ELF-1 (cell line): ENCODE data around the gene DNAH12.

Experiments used
- DNase-seq: peaks from one replicate; pipeline ENCODE4 v3.0.0-alpha.2; 2016; ENCODE audit warnings: low read depth, low spot score

Gene DNAH12, protein sequence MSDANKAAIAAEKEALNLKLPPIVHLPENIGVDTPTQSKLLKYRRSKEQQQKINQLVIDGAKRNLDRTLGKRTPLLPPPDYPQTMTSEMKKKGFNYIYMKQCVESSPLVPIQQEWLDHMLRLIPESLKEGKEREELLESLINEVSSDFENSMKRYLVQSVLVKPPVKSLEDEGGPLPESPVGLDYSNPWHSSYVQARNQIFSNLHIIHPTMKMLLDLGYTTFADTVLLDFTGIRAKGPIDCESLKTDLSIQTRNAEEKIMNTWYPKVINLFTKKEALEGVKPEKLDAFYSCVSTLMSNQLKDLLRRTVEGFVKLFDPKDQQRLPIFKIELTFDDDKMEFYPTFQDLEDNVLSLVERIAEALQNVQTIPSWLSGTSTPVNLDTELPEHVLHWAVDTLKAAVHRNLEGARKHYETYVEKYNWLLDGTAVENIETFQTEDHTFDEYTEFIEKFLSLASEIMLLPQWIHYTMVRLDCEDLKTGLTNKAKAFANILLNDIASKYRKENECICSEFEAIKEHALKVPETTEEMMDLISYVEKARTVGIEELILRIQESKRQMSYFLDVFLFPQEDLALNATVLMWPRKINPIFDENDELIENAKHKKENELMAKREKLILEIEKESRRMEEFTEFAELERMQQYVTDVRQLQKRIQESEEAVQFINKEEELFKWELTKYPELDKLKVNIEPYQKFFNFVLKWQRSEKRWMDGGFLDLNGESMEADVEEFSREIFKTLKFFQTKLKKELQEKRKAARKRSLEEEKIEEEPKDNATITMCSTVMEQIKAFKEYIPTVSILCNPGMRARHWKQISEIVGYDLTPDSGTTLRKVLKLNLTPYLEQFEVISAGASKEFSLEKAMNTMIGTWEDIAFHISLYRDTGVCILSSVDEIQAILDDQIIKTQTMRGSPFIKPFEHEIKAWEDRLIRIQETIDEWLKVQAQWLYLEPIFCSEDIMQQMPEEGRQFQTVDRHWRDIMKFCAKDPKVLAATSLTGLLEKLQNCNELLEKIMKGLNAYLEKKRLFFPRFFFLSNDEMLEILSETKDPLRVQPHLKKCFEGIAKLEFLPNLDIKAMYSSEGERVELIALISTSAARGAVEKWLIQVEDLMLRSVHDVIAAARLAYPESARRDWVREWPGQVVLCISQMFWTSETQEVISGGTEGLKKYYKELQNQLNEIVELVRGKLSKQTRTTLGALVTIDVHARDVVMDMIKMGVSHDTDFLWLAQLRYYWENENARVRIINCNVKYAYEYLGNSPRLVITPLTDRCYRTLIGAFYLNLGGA (N-terminal part only)

DNA sequence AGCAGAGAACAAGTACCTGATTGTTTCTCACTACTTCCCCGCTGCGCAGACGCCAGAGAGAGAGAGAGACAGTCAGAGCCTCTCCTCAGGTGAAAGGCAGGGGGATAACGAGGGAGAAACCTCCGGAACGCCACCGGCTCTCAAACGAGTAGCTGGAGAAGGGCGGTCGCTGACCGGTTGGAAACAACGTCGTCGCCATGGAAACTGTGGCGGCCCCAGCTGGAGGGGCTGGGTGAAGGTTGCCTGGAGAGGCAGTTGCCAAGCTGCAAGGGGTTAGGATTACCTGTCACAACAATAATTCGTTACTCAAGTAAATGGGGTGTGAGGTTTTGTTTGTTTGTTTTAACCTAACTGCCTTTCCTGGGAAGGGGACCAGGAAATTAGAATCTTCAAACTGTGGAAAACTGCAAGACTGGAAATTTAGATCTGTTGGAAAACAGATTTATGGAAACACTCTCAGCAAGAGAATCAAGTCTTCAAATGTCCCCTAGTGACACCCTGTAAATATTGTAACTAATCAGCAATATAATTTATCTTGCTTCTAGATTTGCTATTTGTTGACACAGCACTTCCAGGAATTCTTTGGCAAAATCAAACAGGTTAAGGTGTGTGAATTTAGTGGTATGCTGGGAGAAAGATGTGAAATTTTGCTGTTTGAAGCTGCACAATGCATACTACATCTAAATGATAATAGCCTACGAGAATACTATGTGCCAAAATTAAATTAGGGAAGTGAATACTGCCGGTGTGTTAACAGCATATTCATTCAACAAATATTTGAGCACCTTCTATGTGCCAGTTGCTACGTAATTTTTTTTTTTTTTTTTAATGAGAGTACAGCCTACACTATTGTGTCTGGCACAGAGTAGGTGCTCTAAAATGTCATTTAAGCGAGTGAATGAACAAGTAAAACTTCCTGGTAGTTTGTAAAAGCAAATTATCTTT, at the start of gene DNAH12:
TSS of gene DNAH12 (minus strand) at position 164 of the 945 bp plus-strand sequence. CDS start 1,474 bp downstream, outside the sequence.
- peak; percentile 95 for DNase-seq

DNA sequence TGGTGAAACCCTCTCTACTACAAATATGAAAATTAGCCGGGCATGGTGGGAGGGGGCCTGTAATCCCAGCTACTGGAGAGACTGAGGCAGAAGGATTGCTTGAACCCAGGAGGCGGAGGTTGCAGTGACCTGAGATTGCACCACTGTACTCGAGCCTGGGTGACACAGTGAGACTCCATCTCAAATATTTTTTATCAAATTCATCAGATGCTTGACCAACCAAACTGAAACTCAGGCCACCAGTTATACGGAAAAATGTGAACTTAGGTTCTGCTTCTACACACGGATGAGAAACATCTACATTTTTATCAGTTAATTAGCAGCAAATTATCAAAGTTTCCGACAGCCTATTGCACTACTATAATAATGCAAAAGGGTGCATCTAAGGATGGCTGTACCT, 48.2 kb upstream of the DNAH12 start:
- DNase-seq: no peak

DNA sequence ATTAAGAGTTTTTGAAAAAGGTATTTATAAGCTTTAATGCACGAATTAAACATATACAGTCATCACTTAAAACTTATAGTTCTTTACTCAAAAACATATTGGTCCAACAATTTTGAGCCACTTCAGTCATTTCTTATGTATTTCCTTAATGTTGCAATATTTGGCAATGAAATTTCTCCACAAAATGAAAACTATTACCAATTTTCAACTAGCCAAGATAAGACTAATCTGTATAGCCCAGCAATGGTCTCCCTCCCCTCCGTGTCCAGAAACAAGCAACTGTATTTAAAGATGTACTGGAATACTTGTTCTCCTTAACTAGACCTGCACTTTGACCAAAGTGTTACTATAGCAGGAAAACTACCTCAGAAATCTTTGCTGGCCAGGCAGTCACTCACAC, 43.8 kb upstream of the DNAH12 start:
- DNase-seq: no peak

DNA sequence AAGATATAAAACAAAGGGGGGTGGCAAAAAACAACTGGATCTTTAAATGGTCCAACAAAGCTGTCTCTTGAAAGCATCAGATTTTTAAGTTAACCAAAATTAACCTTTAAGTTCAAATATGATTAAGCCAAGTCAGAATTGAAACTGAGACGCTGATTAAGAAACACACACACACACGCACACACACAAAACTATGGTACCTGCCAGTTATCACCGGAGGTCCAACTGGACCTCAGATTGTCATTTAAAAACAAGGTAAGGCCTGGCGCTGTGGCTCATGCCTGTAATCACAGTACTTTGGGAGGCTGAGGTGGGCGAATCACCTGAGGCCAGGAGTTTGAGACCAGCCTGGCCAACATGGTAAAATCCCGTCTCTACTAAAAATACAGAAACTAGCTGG, 42.6 kb upstream of the DNAH12 start:
- no peak for DNase-seq

DNA sequence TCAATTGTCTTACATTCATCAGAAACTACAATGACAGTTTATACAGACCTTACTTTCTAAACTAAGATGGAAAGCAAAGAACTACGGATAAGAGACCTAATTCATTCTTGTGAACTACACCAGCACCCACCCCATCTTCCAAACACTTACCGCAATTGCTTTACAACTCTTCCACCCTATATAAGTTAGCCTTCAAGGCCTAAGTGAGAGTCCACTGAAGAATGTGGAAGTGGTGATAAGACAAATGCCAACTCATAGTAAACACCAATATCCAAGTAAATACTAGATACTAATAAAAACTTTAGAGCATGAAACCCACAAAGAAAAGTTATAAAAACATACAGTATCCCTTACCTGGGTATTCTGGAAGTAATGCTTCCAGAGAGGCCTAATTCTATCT, 39.4 kb upstream of the DNAH12 start:
- no peak for DNase-seq

DNA sequence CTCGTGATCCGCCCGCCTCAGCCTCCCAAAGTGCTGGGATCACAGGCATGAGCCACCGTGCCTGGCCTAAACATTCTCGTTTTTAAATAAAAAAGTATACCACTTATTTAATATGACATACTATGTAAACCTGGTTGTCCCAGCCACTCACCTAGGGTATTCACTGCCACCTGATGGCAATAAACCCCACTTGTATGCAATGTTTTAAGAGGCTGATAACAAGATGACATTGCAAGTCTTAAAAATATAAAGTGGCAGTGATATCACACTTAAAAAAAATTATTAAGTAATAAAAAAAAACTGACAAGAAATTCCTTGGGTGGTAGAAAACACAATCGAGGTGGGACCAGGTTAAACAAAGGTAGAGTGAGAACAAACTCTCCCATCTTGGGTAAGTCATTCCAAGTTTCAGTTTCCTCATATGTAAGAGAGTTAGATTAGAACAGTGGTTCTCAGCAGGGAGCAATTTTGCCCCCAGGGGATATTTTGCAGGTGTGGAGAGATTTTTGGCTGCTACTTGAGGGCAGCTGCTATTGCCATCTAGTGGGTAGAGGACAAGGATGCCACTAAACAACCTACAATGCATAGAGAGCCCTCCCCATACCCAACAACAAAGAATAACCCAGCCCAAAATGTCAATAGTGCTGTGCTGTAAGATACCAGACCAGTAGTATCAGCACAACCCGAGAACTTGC, 38.5 kb upstream of the DNAH12 start:
- DNase-seq: peak; percentile 46

DNA sequence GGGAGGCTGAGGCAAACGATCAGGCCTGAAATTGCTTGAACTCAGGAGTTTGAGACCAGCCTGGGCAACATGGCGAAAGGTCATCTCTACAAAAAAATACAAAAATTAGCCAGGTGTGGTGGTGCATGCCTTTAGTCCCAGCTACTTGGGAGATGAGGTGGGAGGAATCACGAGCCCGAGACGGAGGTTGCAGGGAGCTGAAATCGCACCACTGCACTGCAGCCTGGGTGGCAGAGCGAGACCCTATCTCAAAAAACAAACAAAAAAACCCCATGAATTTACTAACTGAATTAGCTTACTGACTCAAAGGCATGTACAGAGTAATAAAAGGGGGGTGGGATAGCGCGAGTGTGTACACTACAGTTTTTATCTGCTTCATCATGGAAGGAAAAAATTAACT, 33.7 kb upstream of the DNAH12 start:
- no peak for DNase-seq

DNA sequence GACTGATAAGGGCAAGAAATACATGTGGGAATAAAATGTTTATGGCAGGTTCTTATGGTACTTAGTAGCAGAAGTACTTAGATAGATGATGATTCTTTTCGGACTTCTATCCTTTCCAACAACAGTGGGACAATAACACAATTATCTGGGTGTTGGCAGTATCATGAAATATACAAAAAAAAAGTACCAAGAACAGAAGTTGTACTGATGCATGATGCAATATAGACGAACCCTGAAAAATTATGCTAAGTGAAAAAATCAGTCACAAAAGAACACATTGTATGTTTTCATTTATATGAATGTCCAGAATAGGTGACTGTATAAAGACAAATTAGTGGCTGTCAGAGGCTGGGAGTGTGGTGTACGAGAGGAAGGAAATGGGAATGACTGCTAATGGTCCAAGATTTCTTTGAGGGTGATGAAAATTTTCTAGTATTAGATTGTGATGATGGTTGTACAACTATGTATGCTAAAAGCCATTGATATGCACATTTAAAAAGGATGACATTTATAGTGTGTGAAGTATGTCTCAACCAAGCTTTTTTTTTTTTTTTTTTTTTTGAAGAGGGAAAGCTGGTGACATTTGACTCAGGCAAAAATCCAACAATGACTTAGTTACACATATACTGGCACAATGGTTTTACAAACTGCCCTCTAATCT, 32.0 kb upstream of the DNAH12 start:
- no peak for DNase-seq

DNA sequence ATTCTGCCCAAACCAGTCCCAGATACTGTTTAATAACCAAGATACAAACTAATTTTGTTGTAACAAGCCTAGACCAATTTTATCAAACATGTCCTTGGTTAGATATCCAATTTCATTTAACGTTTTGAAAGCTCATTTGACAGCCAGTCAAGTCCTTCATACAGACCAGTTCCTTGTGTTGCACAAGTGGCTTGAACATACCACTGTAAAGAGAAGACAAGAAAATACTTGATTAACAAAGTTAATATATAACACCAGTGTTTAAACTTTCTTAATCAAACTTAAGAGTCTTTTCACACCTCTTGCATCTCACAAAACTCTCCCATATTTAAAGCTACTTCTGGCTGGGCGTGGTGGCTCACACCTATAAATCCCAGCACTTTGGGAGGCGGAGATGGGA, 28.0 kb upstream of the DNAH12 start:
- no peak for DNase-seq

DNA sequence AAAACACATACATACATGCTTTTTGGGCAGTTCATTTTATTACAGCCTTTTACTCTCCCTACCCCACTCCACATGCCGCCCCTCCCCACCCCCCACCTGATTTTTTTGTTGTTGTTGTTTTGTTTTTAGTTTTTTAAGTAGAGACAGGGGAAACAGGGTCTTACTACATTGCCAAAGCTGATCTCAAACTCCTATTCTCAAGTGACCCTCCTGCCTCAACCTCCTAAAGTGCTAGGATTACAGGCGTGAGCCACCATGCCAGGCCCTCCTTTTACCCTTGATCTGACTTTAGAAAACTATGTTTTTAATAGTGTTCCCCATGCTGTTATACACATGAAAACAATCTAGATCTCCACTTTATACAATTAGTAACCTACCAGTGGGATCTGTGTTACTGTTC, 26.7 kb upstream of the DNAH12 start:
- no peak for DNase-seq

DNA sequence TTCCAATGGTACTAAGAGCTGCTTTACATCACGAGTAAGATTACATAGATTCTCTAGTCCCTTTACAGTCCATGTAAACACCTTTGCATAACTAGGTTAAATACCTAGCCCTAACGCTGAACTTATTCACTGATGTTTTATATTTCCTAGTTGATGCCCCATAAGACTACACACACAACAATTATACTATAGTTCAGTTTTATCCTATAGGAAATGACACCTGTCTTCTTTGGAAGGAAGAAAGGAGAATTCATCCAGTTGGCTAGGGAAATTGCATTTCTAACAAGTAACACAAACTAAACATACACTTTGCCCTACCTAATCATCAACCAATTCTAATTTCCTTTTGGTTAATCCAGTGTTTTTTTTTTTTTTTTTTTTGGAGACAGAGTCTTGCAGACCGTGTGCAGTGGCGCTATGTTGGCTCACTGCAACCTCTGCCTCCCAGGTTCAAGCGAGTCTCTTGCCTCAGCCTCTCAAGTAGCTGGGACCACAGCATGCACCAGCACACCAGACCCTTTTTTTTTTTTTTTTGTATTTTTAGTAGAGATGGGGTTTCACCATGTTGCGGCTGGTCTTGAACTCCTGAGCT, 25.8 kb upstream of the DNAH12 start:
- no peak for DNase-seq

DNA sequence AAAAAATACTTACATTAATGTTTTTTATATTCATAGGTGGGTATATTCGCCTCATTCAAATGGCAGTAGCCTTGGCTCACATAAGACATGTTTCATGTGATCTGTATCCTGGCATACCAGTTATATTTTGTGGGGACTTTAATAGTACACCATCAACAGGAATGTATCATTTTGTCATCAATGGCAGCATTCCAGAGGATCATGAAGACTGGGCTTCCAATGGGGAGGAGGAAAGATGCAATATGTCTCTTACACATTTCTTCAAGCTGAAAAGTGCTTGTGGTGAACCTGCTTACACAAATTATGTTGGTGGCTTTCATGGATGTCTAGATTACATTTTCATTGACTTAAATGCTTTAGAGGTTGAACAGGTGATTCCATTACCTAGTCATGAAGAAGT, 15.4 kb upstream of the DNAH12 start:
- DNase-seq: no peak

DNA sequence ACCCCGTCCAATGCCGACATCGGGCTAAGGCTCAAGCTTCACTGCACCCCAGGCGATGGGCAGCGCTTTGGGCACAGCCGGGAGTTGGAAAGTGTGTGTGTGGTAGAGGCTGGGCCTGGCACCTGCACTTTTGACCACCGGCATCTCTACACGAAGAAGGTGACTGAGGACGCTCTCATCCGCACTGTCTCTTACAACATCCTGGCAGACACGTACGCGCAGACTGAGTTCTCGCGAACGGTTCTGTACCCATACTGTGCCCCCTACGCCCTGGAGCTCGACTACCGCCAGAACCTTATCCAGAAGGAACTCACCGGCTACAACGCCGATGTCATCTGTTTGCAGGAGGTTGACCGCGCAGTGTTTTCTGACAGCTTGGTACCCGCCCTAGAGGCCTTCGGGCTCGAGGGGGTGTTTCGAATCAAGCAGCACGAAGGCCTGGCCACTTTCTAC, 13.0 kb upstream of the DNAH12 start:
- peak; percentile 37 for DNase-seq

DNA sequence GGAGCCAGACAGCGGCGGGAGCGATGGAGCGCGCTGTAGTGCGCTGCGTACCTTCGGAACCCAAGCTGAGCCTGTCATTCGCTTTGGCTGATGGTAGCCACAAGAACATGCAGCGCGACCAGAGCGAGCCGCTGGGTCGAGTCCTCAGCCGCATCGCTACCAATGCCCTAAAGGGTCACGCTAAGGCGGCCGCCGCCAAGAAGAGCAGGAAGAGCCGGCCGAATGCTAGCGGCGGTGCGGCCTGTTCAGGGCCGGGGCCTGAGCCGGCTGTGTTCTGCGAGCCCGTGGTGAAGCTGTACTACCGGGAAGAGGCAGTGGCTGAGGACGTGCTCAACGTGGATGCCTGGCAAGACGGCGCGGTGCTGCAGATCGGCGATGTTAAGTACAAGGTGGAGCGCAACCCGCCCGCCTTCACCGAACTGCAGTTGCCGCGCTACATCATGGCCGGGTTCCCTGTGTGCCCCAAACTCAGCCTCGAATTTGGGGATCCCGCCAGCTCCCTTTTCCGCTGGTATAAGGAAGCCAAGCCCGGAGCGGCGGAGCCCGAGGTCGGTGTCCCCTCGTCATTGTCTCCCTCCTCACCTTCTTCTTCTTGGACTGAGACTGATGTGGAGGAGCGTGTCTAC, 12.4 kb upstream of the DNAH12 start:
- no peak for DNase-seq

DNA sequence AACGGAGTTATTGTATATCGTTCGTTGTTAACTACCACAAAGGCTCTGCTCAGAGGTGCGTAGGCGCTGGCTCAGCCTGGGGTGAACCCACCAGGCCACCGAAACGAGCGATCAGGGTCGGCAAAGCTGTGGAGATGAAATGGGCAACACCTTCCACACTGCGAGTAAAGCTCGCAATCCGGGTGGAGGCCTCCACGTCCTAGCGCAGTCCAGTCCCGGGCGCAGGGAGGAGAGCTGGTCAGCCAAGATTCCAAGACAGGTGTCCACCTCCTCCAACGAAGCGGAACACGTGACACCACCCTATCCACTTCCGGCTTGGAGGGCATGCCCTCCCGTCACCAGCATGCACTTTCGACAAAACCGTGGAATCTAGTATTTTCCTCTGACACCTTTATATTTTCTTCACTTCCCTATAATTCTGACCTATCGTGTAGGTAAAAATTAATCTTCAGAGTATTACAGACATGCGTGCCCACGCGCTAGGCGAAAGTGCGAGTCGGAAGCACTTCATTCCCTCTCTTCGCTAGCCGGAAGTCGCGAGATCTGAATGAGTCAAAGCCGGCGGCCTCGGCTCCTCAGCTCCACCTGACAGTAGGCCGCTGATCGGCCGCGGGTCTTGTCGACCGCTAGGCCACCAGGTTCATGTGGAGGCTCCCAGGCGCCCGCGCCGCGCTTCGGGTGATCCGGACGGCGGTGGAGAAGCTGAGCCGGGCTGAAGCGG, 11.8 kb upstream of the DNAH12 start, which contains the start of gene PDE12:
TSS of gene PDE12 (plus strand) at position 537 of the 721 bp plus-strand sequence. CDS start at position 643, 106 bp downstream.
- DNase-seq: peak; percentile 93

DNA sequence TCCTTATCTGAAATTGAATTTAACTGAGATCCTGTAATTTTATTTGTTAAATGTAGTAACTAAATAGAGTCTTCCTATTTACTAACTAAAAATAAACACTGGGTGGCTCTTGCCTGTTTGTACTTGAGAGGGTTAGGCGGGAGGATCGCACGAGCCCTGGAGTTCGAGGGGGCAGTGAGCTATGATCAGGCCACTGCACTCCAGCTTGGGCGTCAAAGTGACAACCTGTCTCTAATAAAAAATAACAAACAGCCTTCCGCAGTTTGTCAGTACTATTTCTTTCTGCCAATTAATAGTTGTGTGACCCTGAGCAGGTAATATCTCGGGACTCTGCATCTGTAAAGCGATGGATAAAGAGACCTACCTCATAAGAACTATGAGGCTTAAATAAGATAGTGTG, 11.2 kb upstream of the DNAH12 start:
- no peak for DNase-seq

DNA sequence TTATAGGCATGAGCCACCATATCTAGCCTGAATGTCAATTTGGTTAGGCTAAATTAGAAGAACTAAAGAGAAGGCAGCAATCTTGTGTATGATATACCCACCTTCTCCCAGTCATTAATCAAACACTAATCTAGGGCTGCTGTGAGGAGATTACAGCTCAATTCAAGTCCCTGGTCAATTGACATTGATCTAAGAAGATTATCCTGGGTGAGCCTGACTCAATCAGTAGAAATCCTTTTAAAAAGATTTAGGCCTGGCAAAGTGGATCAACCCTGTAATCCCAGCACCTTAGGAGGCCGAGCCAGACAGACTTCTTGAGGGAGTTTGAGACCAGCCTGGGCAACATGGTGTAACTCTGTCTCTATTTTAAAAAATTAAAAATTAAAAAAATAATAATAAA, 2.5 kb upstream of the DNAH12 start:
- no peak for DNase-seq
